CD14-positive monocyte (primary cell): ENCODE measurements around the gene ARHGDIB. TPM values are rescaled to one million over a fixed set of nuclear protein-coding genes. Genes with fewer than 3 reads are reported as not detected.

Experiments used
- DNase-seq, 3 donors: peaks; one replicate each; pipeline ENCODE4 v3.0.0-alpha.2; 2011 to 2022
- H2AFZ ChIP-seq: 2 replicates; pipeline ENCODE4 v1.6.0; 2012; ENCODE audit warnings: mild to moderate bottlenecking, low read depth, low read length, inconsistent platforms; ENCODE audit not compliant: insufficient read depth, poor library complexity, severe bottlenecking
- H3K27ac ChIP-seq, 2 donors: 1 replicate in 1 of 2; 2 replicates in 1 of 2; pipeline ENCODE4 v1.5.1; 2012 to 2013; ENCODE audit warnings: low read length in 2 of 2, control low read depth in 1 of 2, inconsistent platforms in 1 of 2, low read depth in 1 of 2, mild to moderate bottlenecking in 1 of 2
- H3K27me3 ChIP-seq, 2 donors: one replicate each; pipeline versions ENCODE4 v1.6.0 to v1.6.1; 2011 to 2013; ENCODE audit warnings: low read length in 2 of 2; ENCODE audit not compliant: control insufficient read depth in 2 of 2, insufficient read depth in 2 of 2
- H3K36me3 ChIP-seq, 2 donors: replicated peaks in 1 of 2; 1 replicate in 1 of 2; 2 replicates in 1 of 2; pipeline versions ENCODE4 v1.5.1 to v1.6.1; 2012 to 2013; ENCODE audit warnings: low read length in 2 of 2, control low read depth in 1 of 2, inconsistent platforms in 1 of 2, mild to moderate bottlenecking in 1 of 2; ENCODE audit not compliant: insufficient read depth in 2 of 2, control insufficient read depth in 1 of 2
- H3K4me1 ChIP-seq, 2 donors: 1 replicate in 1 of 2; 2 replicates in 1 of 2; pipeline versions ENCODE4 v1.5.1 to v1.6.1; 2012 to 2013; ENCODE audit warnings: low read length in 2 of 2, control low read depth in 1 of 2, inconsistent platforms in 1 of 2, mild to moderate bottlenecking in 1 of 2, moderate library complexity in 1 of 2; ENCODE audit not compliant: insufficient read depth in 2 of 2, control insufficient read depth in 1 of 2
- H3K4me2 ChIP-seq: replicated peaks from 2 replicates; pipeline ENCODE3; 2012; ENCODE audit warnings: low read length, moderate library complexity, mild to moderate bottlenecking; ENCODE audit not compliant: poor library complexity, severe bottlenecking; ENCODE audit errors: extremely low read depth
- H3K4me3 ChIP-seq, 3 experiments: fragments of 200-600 bp in 1 of 3; sonication (generic) in 1 of 3; replicated peaks in 1 of 3; 1 replicate in 2 of 3; 2 replicates in 1 of 3; pipeline ENCODE4 v1.5.1; 2011 to 2013; ENCODE audit warnings: low read length in 3 of 3, mild to moderate bottlenecking in 3 of 3, control low read depth in 2 of 3, low read depth in 2 of 3, inconsistent platforms in 1 of 3, moderate library complexity in 1 of 3
- H3K79me2 ChIP-seq: 2 replicates; pipeline ENCODE4 v1.6.0; 2012; ENCODE audit warnings: mild to moderate bottlenecking, control low read depth, inconsistent platforms, low read length, moderate library complexity; ENCODE audit not compliant: insufficient read depth
- H3K9ac ChIP-seq: 2 replicates; pipeline ENCODE4 v1.6.0; 2017; ENCODE audit warnings: low read length, mild to moderate bottlenecking; ENCODE audit not compliant: insufficient read depth, poor library complexity, severe bottlenecking
- H3K9me3 ChIP-seq, 2 donors: replicated peaks in 1 of 2; 1 replicate in 1 of 2; 2 replicates in 1 of 2; pipeline versions ENCODE4 v1.5.1 to v1.6.1; 2012 to 2013; ENCODE audit warnings: low read length in 2 of 2, control low read depth in 1 of 2; ENCODE audit not compliant: control insufficient read depth in 1 of 2, insufficient read depth in 1 of 2
- H4K20me1 ChIP-seq: 2 replicates; pipeline ENCODE4 v1.6.0; 2012; ENCODE audit warnings: mild to moderate bottlenecking, low read length, control low read depth, moderate library complexity; ENCODE audit not compliant: insufficient read depth
- H3K27ac Mint-ChIP-seq, 7 donors: one replicate each; pipeline ENCODE4 v1.8.0; 2020; ENCODE audit warnings: mild to moderate bottlenecking in 7 of 7, mixed read lengths in 7 of 7, moderate library complexity in 6 of 7, inconsistent platforms in 2 of 7
- H3K27me3 Mint-ChIP-seq, 3 donors: one replicate each; pipeline ENCODE4 v1.8.0; 2021 to 2022; ENCODE audit warnings: low read depth in 3 of 3, mild to moderate bottlenecking in 3 of 3, mixed read lengths in 3 of 3, moderate library complexity in 3 of 3, inconsistent platforms in 1 of 3
- H3K36me3 Mint-ChIP-seq, 2 donors: one replicate each; pipeline ENCODE4 v1.8.0; 2020; ENCODE audit warnings: mixed read lengths in 2 of 2, inconsistent platforms in 1 of 2, mild to moderate bottlenecking in 1 of 2
- H3K4me1 Mint-ChIP-seq: one replicate; pipeline ENCODE4 v1.8.0; 2020; ENCODE audit warnings: mild to moderate bottlenecking, mixed read lengths
- H3K4me3 Mint-ChIP-seq, 2 donors: one replicate each; pipeline ENCODE4 v1.8.0; 2020; ENCODE audit warnings: mild to moderate bottlenecking in 2 of 2, mixed read lengths in 2 of 2, moderate library complexity in 1 of 2
- H3K9me3 Mint-ChIP-seq, 7 donors: one replicate each; pipeline ENCODE4 v1.8.0; 2020 to 2022; ENCODE audit warnings: mixed read lengths in 7 of 7, mild to moderate bottlenecking in 6 of 7, moderate library complexity in 6 of 7, inconsistent platforms in 2 of 7
- CTCF ChIP-seq: fragments of 200-600 bp; IDR thresholded peaks from one replicate; pipeline ENCODE4 v1.8.0; 2022; ENCODE audit warnings: antibody characterized with exemption, mild to moderate bottlenecking
- WGBS: methylation state at CpG from one replicate; pipeline ENCODE4 v1.1.5; 2013; ENCODE audit warnings: missing lambda C conversion rate; ENCODE audit not compliant: insufficient coverage; 5-methylcytosine and 5-hydroxymethylcytosine counted together
- intact Hi-C, 2 donors: fragments of 100-400 bp; cut with micrococcal nuclease; formaldehyde crosslinking; loops; one replicate each; pipeline versions ENCODE4 v1.15.0 to v1.15.1; 2023
- polyA plus RNA-seq, 3 donors: library from polyadenylated mRNA; depleted of rRNA in 1 of 3; unstranded in 2 of 3; stranded (reverse) in 1 of 3; fragments of 300-500 nt in 2 of 3; fragments of >200 nt in 1 of 3; fragmentation: Illumina TruSeq in 2 of 3; gene quantifications; 1 replicate in 2 of 3; 2 replicates in 1 of 3; pipeline ENCODE4 v1.2.3, GENCODE V29; 2012 to 2021

The ARHGDIB gene
- polyA plus RNA-seq, 3 donors: 1,199 to 2,228 (median 1,854) TPM

- Histone ChIP-seq H3K79me2 (peaks cover 100% of the 10 kb centered on the region), H2AFZ (no peak overlapping the region), H3K27ac (peak overlapping the region; percentile 80 to 89), H4K20me1 (peaks cover 98% of the 10 kb centered on the region), H3K9me3 (no peaks in the 10 kb centered on the region), H3K4me1 (peaks cover 78 to 79% of the 10 kb centered on the region in 2 donors), H3K27me3 (no peaks in the 10 kb centered on the region), H3K4me3 (peak overlapping the region in 1 of 3 experiments; percentile 3), H3K9ac (no peak overlapping the region), H3K4me2 (peak overlapping the region; percentile 48), H3K36me3 (peaks cover 48% of the 10 kb centered on the region in 2 donors)
- intact Hi-C loops: loop anchor here in 1 of 2 donors (5.0 to 10.0 kb wide), 3 partner anchors 41 to 754 kb away; partner anchors contain the start of gene PLBD1
- H3K4me1 Mint-ChIP-seq: peaks cover 69% of the 10 kb centered on the region
- 90% methylated on average over 2 of the region's 6 CpGs for WGBS
- H3K9me3 Mint-ChIP-seq: peaks cover 0 to under 1% (median 0%) of the 10 kb centered on the region in 7 donors
- no peaks in the 10 kb centered on the region for H3K27me3 Mint-ChIP-seq
- DNase-seq: peak in 1 of 3 donors; percentile 31
- no peak overlapping the region for H3K4me3 Mint-ChIP-seq
- no peak for TF ChIP-seq CTCF
- H3K27ac Mint-ChIP-seq: peak overlapping the region; percentile 90 to 99 (median 96)
- H3K36me3 Mint-ChIP-seq: peaks cover 54 to 70% of the 10 kb centered on the region in 2 donors
Observed at GRCh38 chr12:14950982-14951746, 10.2 kb downstream of the ARHGDIB start.

GRCh38 chr12:14950421-14950820 is 11.0 kb downstream of the ARHGDIB start:
- H3K36me3 Mint-ChIP-seq: peaks cover 60 to 75% of the 10 kb centered on the region in 2 donors
- peaks cover 63% of the 10 kb centered on the region for H3K4me1 Mint-ChIP-seq
- peaks cover 98% of the 10 kb centered on the region for H4K20me1 ChIP-seq
- no peak for DNase-seq
- H3K27ac ChIP-seq: peak overlapping the region; percentile 27 to 89
- H3K9ac ChIP-seq: no peak overlapping the region
- H3K79me2 ChIP-seq: peaks cover 100% of the 10 kb centered on the region
- H3K4me3 ChIP-seq: no peak overlapping the region
- peaks cover 56% of the 10 kb centered on the region in 2 donors for H3K36me3 ChIP-seq
- H2AFZ ChIP-seq: no peak overlapping the region
- H3K27me3 ChIP-seq: no peaks in the 10 kb centered on the region
- no peak overlapping the region for H3K4me2 ChIP-seq
- TF ChIP-seq CTCF: no peak
- 86% methylated on average over 1 of the region's 4 CpGs for WGBS
- no peak overlapping the region for H3K4me3 Mint-ChIP-seq
- peaks cover 70 to 72% of the 10 kb centered on the region in 2 donors for H3K4me1 ChIP-seq
- no peaks in the 10 kb centered on the region for H3K27me3 Mint-ChIP-seq
- H3K9me3 Mint-ChIP-seq: no peaks in the 10 kb centered on the region
- H3K27ac Mint-ChIP-seq: peak overlapping the region; percentile 75 to 99 (median 95)
- intact Hi-C loops: loop anchor here in 1 of 2 donors (5.0 to 10.0 kb wide), 3 partner anchors 42 to 754 kb away; partner anchors contain the start of gene PLBD1
- no peaks in the 10 kb centered on the region for H3K9me3 ChIP-seq
